ENCODE results near the gene MED9.

The MED9 gene

GRCh38 chr17:17516941-17517720 lies 40.3 kb downstream of the MED9 start:
- DNase-seq (ENCODE audit: low spot score), result no peak

GRCh38 chr17:17518014-17518413 lies 41.2 kb downstream of the MED9 start:
- DNase-seq (ENCODE audit: low spot score), result no peak

- no peak for DNase-seq (ENCODE audit: low spot score)
Observed at GRCh38 chr17:17518951-17519350, 42.2 kb downstream of the MED9 start.

GRCh38 chr17:17519886-17520285 lies 43.1 kb downstream of the MED9 start:
- DNase-seq (ENCODE audit: low spot score), result no peak

GRCh38 chr17:17520599-17521232 lies 43.9 kb downstream of the MED9 start:
- no peak for DNase-seq (ENCODE audit: low spot score)

GRCh38 chr17:17523001-17523730 lies 46.4 kb downstream of the MED9 start:
- no peak for DNase-seq (ENCODE audit: low spot score)

- DNase-seq (ENCODE audit: low spot score), result no peak
Observed at GRCh38 chr17:17523731-17524490, 47.1 kb downstream of the MED9 start.

GRCh38 chr17:17525311-17525710 lies 48.5 kb downstream of the MED9 start:
- no peak for DNase-seq (ENCODE audit: low spot score)

GRCh38 chr17:17525956-17526355 lies 49.2 kb downstream of the MED9 start:
- no peak for DNase-seq (ENCODE audit: low spot score)

GRCh38 chr17:17526369-17526768 lies 49.6 kb downstream of the MED9 start:
- no peak for DNase-seq (ENCODE audit: low spot score)

GRCh38 chr17:17527534-17527933 lies 50.7 kb downstream of the MED9 start:
- no peak for DNase-seq (ENCODE audit: low spot score)

- no peak for DNase-seq (ENCODE audit: low spot score)
Observed at GRCh38 chr17:17527956-17528500, 51.2 kb downstream of the MED9 start.

GRCh38 chr17:17528696-17529652 lies 52.2 kb downstream of the MED9 start:
- no peak for DNase-seq (ENCODE audit: low spot score)

- DNase-seq (ENCODE audit: low spot score), result no peak
Observed at GRCh38 chr17:17531156-17531555, 54.4 kb downstream of the MED9 start.

- no peak for DNase-seq (ENCODE audit: low spot score)
Observed at GRCh38 chr17:17532991-17533390, 56.2 kb downstream of the MED9 start.

- DNase-seq (ENCODE audit: low spot score), result no peak
Observed at GRCh38 chr17:17533901-17534441, 57.2 kb downstream of the MED9 start.

GRCh38 chr17:17535957-17536356 lies 59.2 kb downstream of the MED9 start:
- no peak for DNase-seq (ENCODE audit: low spot score)

- DNase-seq (ENCODE audit: low spot score), result no peak
Observed at GRCh38 chr17:17536702-17537101, 59.9 kb downstream of the MED9 start.

GRCh38 chr17:17537311-17538099 lies 60.7 kb downstream of the MED9 start:
- no peak for DNase-seq (ENCODE audit: low spot score)

Data from NAMALWA (cell line).